H7 (cell line): ENCODE results near the gene MED29. TPM values are rescaled to one million over a fixed set of nuclear protein-coding genes. Genes with fewer than 3 reads are reported as not detected.

Experiments
- total RNA-seq: library from RNA; depleted of rRNA; stranded (reverse); fragments of >200 nt; shearing (Covaris generic); gene quantifications from 2 replicates; pipeline ENCODE4 v1.2.3, GENCODE V29; 2014; rRNA removed

MED29 gene
- total RNA-seq, 1 experiment from 2014 or later: 41.6 TPM

Other genes with a start within 250 kb of the MED29 start
- not detected in 2 replicates for gene NCCRP1, start 194.4 kb upstream of the MED29 start, total RNA-seq
- not detected in 2 replicates for gene SYCN, start 187.1 kb upstream of the MED29 start, total RNA-seq
- gene IFNL3, start 146.4 kb upstream of the MED29 start, total RNA-seq: not detected in 2 replicates
- not detected in 2 replicates for gene IFNL4, start 142.5 kb upstream of the MED29 start, total RNA-seq
- gene IFNL2, start 123.0 kb upstream of the MED29 start, total RNA-seq: not detected in 2 replicates
- not detected in 2 replicates for gene IFNL1, start 95.0 kb upstream of the MED29 start, total RNA-seq
- 1.9 and 2.4 TPM in 2 replicates for gene LRFN1, start 70.5 kb upstream of the MED29 start, total RNA-seq
- 0.63 TPM in 1 of 2 replicates, not detected in the other for gene GMFG, start 55.3 kb upstream of the MED29 start, total RNA-seq
- 113 and 122 TPM in 2 replicates for gene SAMD4B, start 49.0 kb upstream of the MED29 start, total RNA-seq
- gene PAF1, start 272 bp upstream of the MED29 start, total RNA-seq: 20.7 and 21.6 TPM in 2 replicates
- gene ZFP36, start 15.5 kb downstream of the MED29 start, total RNA-seq: 2.2 and 6.4 TPM in 2 replicates
- gene PLEKHG2, start 21.3 kb downstream of the MED29 start, total RNA-seq: 34.2 and 90.9 TPM in 2 replicates
- 42.4 and 55.8 TPM in 2 replicates for gene RPS16, start 44.6 kb downstream of the MED29 start, total RNA-seq
- gene SUPT5H, start 54.2 kb downstream of the MED29 start, total RNA-seq: 82.1 and 86.8 TPM in 2 replicates
- 134 and 161 TPM in 2 replicates for gene TIMM50, start 89.5 kb downstream of the MED29 start, total RNA-seq
- gene DLL3, start 107.6 kb downstream of the MED29 start, total RNA-seq: 2.1 and 2.6 TPM in 2 replicates
- gene SELENOV, start 123.8 kb downstream of the MED29 start, total RNA-seq: 3.1 and 4.4 TPM in 2 replicates
- 2.4 and 4.0 TPM in 2 replicates for gene EID2B, start 141.5 kb downstream of the MED29 start, total RNA-seq
- gene EID2, start 148.8 kb downstream of the MED29 start, total RNA-seq: 14.9 and 18.4 TPM in 2 replicates
- gene LGALS13, start 211.1 kb downstream of the MED29 start, total RNA-seq: not detected in 2 replicates